Measurements from ENCODE around the gene HDAC4.
"Not testable (repeated sequence)": the region's sequence is repeated elsewhere in the genome, so short reads cannot be mapped to it uniquely, and the experiment has no call there.

The HDAC4 gene

DNA sequence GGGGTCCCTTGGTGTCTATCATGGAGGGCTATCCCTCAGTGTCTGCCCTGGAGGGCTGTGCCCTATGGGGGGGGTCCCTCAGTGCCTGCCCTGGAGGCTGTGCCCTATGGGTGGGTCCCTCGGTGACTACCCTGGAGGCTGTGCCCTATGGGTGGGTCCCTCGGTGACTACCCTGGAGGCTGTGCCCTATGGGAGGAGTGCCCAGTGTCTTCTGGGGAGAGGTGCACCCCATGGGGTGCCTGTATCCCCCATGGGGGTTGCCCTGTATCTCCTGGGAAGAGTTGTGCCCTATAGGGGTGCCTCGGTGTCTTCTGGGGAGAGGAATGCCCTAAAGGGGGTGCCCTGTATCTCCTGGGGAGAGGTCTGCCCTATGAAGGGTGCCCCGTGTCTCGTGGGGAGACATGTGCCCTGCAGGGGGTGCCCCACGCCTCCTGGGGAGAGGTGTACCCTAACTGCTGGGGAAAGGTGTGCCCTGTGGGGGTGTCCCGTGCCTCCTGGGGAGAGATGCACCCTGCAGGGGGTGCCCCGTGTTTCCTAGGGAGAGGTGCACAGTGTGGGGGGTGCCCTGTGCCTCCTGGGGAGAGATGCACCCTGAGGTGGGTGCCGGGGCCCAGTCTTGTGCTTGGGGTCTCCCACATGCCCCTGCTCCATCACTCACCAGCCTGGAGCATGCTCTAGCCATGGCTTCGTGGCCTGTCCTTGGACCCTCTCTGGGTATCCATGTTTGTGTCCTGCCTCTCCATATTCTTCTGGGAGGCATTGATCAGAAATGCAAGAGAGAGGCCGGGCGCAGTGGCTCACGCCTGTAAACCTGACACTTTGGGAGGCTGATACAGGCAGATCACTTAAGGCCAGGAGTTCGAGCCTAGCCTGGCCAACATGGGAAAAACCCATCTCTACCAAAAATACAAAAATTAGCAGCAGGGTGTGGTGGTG, 215.6 kb downstream of the HDAC4 start:
- DNase-seq (ENCODE audit: low spot score): no peak

DNA sequence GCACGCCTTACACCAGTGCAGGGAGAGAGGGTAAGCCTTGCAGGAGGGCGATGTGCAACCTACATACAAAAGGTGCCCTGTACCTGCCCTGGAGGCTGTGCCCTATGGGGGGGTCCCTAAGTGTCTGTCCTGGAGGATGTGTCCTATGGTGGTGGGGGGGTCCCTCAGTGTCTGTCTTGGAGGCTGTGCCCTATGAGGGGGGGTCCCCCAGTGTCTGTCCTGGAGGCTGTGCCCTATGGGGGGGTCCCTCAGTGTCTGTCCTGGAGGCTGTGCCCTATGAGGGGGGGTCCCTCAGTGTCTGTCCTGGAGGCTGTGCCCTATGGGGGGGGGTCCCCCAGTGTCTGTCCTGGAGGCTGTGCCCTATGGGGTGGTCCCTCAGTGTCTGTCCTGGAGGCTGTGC, 216.6 kb downstream of the HDAC4 start:
- no peak for DNase-seq (ENCODE audit: low spot score)

DNA sequence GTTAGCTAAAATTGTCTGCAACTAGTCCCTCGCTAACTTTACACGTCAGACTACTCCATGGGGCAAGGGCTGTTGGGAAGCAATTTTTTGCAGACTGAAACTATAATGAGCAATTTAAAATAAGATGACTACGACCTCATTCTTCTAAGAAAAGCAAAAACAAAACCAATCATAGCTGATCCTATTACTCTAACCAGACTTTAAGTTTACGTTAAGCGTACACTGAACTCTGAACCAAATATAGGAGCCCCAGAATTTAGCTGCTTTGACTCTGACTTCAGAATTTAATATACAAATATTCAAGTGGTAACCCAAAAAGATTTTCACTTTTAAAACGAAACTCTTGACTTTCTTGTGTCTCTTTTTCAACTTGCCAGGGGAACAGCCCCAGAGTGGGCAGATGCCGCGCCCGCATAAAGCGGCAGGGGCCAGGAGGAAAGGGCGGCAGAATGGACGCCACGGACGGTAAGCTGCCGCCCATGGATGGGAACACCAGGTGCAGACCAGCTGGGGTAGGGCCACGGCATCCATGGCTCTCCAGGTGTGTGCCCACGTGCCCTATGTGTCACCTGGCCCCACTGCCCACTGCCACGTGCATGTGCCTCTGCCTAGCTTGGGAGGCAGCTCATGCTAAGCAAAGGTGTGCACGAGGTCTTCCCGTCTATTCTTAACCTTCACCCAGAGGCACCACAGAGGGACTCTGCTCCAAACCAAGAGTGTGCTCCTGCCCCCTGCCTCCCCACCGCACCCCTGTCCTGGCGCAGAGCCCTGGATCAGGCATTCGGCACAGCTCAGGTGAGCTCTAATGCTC, 217.6 kb downstream of the HDAC4 start:
- no peak for DNase-seq (ENCODE audit: low spot score)

DNA sequence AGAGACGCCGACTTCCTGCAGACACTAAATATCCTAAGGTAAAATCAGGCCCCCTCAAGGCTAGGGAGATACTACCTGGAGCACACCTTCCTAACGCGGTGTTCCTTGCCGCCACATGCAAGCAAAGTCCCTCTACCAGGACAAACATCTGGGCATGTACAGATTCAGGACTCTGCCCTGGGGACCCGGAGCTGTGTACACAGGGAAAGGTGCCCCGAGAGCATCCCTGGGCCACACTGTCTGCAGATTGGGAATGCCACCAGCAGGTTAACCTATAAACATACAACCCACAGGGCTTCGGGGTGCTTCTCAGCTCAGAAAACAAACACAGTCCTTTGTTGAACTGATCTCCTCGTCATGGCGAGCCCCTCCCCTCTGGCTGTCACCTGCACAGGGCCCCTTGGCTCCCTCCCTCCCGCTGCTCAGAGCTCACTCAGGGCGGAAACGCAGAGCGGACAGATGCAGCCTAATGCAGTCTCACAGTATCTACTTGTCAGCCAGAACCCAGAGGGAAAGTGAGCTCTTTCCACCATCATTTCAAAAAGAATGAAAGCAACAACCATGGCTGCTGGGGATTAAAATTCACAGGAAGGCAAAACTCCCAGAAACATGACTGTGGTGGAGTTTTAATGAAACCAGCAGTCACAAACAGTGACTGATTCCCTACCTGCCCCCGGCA, 218.8 kb downstream of the HDAC4 start:
- DNase-seq (ENCODE audit: low spot score): no peak

DNA sequence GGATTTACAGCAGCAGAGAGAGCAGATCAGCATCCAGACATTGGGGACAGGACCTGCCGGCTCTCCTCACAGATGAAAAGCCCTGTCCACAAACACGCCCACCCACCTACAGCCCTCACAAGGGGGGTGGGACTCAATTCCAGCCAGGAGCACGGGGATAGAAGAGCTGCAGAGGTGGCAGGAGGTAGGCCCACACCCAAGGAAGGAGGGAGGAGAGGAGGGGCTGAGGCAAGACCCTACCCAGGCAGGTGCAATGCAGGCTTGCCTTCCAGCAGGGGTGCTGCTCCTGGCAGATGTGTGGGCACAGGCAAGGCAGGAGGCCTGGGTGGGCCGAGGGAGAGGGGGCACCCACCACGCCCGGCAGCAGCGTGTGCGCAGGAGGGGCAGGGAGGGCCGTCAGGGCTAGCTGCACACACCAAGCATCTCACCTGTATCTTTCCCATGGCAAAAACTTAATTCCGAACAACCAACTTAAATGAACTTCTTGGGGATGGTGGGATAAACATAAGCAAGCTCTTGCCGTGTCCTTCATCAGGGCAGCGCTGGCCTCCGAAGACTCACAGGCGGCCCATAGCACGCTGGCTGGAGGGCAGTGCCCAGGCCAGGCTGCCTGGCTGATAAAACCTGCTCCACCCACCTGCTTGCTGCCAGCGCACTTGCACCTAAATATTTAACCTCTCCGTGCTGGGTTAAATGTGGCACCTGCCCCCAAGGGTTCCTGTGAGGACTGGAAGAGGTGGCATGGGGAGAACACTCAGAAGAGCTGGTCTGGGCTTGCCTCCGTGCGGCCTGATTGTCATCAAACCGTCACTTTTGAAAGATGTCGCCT, 219.5 kb downstream of the HDAC4 start:
- DNase-seq (ENCODE audit: low spot score): no peak

DNA sequence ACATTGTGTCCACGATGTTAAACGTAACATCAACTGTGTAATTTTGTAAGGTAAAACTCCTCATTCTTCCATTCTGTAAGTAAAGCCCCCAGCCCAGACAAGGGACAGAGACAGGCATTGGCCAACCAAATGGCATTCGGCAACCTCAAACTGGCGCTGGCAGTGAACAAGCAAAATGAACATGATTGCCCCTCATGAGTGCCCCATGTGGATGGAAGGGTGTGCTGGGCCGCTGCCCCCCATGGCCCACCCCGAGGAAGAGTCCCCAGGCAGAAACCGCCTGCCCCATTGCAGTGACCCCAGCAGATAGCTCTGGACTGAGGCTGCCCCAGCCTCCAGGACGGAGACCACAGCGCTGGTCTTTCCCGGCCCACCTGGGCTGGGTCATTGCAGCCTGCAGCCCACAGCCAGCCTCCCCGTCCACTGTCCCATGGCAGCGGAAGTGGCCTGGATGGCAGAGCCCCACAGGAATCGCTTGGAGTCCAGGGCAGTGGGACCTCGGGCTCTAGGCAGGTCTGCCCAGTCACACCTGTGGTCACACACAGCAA, 220.2 kb downstream of the HDAC4 start:
- no peak for DNase-seq (ENCODE audit: low spot score)

DNA sequence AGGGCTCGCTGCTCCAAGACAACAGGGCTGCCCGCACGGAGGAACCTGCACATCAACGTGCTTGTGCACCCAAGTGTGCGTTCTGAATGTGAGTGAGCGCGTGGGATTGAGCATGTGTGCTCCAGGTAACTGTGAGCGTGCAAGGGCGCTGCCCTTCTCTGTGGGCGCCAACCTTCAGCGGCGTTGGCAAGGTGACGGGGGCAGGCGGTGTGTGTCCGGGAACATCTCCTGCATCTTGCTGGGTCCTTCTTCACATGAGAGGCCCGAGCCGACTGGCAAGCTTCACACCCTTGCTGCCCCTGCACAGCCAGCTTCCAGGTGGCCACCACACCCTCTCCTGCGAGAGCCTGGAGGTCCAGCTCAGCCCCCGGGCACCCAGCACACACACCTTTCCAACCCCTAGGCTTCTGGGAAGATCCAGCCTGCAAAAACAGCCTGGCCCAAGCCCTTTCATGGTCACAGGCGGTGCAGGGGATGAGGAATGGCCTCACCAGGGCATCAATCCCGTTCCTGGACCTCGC, 220.9 kb downstream of the HDAC4 start:
- no peak for DNase-seq (ENCODE audit: low spot score)

DNA sequence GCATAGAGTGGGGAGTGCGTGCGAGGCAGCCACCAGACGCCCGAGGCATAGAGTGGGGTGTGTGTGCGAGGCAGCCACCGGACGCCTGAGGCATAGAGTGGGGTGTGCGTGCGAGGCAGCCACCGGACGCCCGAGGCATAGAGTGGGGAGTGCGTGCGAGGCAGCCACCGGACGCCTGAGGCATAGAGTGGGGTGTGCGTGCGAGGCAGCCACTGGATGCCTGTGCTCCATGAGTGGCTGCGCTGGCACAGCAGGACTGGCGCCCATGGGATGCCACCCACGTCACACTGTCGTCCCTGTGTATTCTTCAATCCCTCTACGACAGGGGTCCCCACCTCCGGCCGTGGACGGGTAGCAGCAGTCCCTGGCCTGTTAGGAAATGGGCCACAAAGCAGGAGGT, 221.9 kb downstream of the HDAC4 start:
- no peak for DNase-seq (ENCODE audit: low spot score)

DNA sequence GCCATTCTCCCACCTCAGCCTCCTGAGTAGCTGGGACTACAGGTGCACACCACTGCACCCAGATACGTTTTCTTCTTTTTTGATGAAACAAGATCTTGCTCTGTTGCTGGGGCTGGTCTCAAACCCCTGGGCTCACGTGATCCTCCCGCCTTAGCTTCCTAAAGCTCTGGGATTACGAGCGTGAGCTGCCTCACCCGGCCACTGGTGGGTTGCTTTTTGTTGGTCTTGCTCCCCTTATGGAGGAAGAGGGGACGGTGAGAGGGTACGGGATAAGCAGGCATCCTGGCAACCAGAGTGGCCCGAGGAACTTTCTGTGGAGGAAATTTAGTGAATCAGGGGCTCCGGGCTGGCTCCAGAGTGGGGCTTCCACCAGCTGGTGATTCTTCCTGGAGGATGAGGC, 222.3 kb downstream of the HDAC4 start:
- DNase-seq (ENCODE audit: low spot score): no peak

DNA sequence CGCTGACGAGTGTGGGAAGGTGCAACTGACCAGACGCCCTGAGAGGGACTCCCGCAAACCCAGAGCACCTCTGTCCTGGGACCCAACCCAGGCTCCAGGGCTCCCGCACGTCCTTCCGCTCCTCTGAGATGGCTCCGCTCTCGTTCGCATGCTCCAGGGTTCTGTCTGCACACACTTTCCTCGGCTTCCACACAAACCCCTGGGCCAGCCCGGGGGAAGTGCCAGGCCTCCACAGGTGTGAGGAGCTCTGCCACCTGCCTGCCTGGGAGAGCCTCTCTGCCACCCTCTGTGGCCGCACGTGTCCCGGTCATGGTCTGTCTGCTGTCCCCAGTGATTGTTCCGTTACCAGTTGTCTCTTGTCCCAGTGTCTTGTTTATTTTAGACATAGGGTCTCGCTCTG, 222.9 kb downstream of the HDAC4 start:
- DNase-seq (ENCODE audit: low spot score): no peak

DNA sequence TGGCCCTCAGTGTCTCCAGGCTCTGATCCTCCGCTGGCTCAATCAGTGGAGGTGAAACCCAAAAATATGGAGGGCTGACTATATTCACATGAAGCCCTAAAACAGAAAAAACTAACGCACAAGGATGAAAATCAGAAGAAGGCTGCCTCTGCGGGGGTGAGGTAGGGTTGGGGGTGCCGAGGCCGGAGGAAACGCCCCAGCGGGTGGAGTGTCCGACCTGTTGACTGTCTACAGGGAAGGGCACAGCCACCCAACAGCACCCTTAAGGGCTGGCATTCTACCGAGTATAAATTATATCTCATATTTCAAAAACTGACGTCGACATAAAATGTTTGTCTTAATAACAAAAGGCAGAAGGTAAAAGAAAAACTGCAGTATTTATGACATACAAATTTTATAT, 223.5 kb downstream of the HDAC4 start:
- no peak for DNase-seq (ENCODE audit: low spot score)

DNA sequence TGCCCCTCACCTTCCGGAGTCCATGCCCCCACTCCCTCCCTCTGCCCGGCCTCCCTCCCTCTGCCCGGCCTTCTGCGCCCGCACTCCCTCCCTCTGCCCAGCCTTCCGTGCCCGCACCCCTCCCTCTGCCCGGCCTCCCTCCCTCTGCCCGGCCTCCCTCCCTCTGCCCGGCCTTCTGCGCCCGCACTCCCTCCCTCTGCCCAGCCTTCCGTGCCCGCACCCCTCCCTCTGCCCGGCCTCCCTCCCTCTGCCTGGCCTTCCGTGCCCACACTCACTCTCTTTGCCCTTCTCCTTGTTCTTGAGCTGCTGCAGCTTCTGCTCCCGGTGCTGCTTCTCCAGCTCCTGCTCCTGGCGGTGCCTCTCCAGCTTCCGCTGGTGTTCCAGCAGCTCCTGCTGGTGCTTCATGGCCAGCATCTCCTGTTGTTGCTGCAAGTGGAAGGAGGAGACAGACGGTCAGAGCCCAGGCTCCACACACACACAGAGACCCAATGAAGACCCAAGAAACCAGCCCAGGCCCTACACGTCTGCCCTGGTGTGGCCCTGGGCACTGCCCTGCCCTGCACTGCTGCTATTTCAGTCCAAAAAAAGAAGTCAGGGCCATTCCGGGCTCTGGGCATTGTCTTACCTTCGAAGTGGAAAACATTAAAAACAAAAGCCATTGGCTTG, 224.5 kb downstream of the HDAC4 start:
- DNase-seq (ENCODE audit: low spot score): not testable (repeated sequence)

DNA sequence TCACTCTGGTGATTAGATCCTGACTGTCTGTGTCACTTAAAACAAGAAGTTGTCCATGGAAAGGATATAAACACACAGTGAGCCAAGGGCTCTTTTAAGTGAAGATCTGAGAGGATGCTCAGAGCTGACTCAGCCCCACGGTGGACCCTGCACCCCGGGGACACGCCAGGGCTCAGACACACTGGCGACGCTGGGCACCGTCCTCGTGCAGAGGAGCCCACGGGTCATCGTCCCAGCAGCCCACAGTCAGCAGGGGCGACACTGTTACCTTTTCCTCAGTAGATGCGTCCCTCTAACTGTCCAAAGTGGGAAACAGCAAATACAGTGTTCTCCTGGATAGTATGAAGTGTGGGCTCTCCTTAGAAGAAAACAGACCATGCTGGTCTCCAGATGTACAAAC, 225.6 kb downstream of the HDAC4 start:
- DNase-seq (ENCODE audit: low spot score): no peak

DNA sequence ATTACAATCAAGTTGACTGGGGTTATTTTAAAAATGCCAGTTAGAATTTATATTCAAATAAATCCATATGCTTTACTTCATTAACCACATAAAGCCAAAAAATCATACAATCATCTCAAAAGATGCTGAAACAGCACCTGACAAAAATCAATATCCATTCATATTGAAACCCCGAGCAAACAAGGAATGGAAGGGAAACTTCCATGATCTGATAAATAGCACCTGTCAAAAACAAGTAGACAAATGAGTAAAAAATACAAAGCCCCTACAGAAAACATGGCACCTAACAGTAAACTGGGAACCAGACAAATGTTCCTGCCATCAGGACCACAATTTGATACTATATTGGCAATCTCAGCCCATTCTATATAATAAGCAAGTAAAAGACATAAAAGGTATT, 227.5 kb downstream of the HDAC4 start:
- no peak for DNase-seq (ENCODE audit: low spot score)

DNA sequence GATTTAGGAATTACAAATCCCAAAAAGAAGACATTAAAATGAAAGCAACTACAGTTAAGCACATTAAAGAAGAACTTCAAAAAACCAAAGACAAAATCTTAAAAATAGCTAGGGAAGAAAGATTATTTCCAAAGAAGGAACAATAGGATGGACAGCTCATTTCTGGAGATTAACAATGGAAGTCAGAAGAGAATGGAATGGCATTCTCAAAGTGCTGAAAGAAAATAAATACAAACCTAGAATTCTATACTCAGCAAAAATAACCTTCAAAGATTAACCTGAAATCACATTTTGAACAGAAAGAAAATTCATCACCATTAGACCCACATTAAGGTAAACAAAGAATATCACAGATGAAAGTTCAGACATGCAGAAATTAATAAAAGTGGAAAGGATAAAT, 229.2 kb downstream of the HDAC4 start:
- no peak for DNase-seq (ENCODE audit: low spot score)

DNA sequence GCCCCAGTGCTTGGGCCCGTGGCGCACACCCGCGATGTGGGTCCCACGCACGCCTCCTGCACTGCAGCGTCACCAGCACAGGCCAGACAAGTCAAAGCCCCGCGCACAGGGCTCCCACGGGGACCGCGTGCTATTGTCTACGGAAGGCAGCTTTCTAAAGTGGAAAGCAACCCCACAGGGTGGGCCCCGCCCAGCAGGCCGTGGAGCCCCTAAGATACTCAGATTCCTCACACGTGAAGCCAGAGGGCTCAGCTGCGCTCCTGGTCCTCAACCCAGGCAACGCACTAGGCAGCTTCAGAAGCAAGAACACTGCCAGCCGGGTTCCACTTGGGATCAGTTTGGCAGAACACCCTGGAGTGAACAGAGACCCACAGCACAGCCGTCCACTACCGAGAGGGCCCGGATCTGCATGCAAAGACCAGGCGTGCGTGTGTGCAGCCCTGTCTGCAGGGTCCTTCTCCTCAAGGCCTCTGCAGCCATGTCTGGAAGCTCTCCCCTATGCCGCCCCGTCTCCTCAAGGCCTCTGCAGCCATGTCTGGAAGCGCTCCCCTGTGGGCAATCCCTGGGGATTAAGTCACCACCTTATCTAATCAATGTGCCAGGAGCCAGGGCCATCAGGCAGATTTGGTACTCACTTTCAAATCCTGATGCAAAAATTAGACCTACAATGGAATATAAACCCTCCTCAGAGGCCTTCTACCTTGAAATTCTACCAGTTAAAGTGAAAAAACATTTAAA, 231.3 kb downstream of the HDAC4 start:
- no peak for DNase-seq (ENCODE audit: low spot score)

DNA sequence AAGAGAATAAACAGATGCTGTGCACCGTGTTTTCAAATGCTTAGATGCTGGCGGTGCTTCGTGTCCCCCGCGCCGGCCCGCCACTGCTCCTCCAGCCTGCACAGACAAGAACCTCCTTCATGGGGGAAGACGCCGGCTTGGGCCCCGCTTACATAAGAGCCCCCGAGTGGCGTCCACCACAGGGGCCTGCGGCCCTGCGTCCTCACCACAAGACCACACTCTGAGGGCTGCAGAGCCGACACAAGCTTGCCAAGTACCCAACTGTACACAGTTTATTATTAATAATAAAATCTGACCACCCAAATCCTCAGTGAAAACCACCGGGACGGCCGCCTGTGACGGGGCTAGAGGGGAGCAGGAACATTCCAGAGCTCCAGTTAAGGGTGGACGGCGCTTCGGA, 232.2 kb downstream of the HDAC4 start:
- no peak for DNase-seq (ENCODE audit: low spot score)

DNA sequence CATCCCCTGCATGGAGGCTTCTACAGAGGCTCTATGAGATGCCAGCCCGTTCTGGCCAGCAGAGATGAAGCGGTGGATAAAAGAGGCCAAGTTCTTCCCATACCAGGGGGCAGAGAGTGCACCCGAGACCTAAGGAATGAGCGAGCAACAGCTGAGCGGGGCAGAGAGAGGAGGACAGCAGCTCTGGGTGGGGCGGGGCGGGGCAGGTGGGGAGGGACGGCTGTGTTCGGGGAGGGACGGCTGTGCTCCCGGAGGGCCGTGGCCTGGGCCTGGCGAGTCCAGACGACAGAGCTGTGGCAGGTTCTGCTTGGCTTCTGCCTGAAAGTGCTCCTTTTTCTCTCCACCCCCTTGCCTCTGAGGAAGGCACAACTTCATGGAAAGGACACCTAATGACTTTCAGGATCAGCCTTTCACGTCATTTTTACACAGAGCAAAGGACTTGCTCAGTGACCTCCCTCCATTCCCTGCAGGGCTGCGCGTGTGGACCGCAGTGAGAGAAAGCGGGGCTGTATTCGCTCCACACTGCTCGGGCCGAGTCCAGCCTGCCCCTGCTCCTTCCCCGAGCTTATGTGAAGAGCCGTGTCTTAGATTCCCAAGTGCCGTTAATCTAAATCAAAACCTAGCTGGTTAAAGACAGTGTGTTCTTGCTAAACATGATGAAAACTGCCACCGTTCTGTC, 232.9 kb downstream of the HDAC4 start:
- no peak for DNase-seq (ENCODE audit: low spot score)

DNA sequence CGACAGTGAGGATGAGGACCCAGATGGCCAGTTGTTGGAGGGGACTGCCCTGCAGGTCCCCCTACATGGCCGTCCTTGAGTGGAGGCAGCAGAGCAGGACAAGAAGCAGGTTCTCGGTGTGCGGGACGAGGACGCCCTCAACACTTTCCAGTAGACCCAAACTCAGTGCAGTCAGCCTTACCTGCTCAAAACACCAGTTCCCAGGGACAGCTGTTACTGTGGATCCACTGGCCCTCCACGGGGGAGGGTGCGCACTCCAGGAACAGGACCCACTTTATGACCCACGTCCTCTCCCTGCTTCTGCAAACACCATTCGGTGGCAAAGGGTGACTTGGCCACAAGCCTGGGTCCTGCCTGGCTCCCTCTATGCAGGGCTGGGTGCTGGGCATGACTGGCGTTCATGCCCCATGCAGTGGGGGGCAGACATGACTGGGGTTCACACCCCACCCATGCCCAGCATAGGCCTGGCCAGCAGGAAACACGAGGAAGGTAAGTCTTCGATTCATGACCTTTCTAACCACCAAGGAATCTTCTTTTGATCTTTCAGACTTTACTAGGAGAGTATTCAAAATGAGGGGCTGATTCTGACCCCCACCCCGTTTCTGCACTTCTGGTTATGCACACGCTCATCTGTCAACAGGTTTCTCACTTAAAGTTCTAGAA, 233.7 kb downstream of the HDAC4 start:
- DNase-seq (ENCODE audit: low spot score): no peak

Data from AG08396 (cell line).